SK-N-SH (cell line): ENCODE measurements around the gene SELENOI. TPM values are rescaled to one million over a fixed set of nuclear protein-coding genes. Genes with fewer than 3 reads are reported as not detected.

Experiments
- CTCF ChIA-PET: fragments of 300-600, 350-600 bp; formaldehyde crosslinking; extraction: SDS; loops from one replicate; lab custom pipeline; 2021; lab: Yijun Ruan, JAX
- POLR2A ChIA-PET: fragments of 350-600 bp; sonication (Branson Sonifier 250); formaldehyde crosslinking; extraction: SDS; loops from one replicate; lab custom pipeline; 2020; ENCODE audit warnings: antibody characterized with exemption, inconsistent platforms; lab: Yijun Ruan, JAX
- DNase-seq: peaks from one replicate; pipeline ENCODE4 v3.0.0; 2012
- H2AFZ ChIP-seq: fragments of 200-600 bp; sonication (generic); 2 replicates; pipeline ENCODE4 v1.8.1; 2016; ENCODE audit warnings: antibody characterized with exemption, mild to moderate bottlenecking, low read depth
- H3F3A ChIP-seq: fragments of 200-600 bp; sonication (generic); replicated peaks from 2 replicates; pipeline ENCODE3; 2016; ENCODE audit warnings: antibody characterized with exemption, mild to moderate bottlenecking; ENCODE audit not compliant: insufficient read depth
- H3K27ac ChIP-seq, 2 experiments: fragments of 200-500 bp in 1 of 2; fragments of 200-600 bp in 1 of 2; sonication (Bioruptor generic) in 1 of 2; sonication (generic), shearing (Covaris generic) in 1 of 2; 2 replicates each; pipeline versions ENCODE4 v1.5.1 to v1.6.1; 2014 to 2016; ENCODE audit warnings: low read depth in 2 of 2, inconsistent platforms in 1 of 2, low read length in 1 of 2, mild to moderate bottlenecking in 1 of 2, mixed read lengths in 1 of 2
- H3K27me3 ChIP-seq: fragments of 200-600 bp; sonication (generic), shearing (Covaris generic); 2 replicates; pipeline ENCODE4 v1.6.1; 2016; ENCODE audit warnings: mixed run types; ENCODE audit not compliant: insufficient read depth
- H3K36me3 ChIP-seq, 2 experiments: fragments of 200-500 bp in 1 of 2; fragments of 200-600 bp in 1 of 2; sonication (Bioruptor generic) in 1 of 2; sonication (generic) in 1 of 2; replicated peaks in 1 of 2; 2 replicates each; pipeline versions ENCODE3 to v1.5.1; 2014 to 2016; ENCODE audit warnings: low read length in 1 of 2, mild to moderate bottlenecking in 1 of 2; ENCODE audit not compliant: insufficient read depth in 2 of 2, control insufficient read depth in 1 of 2
- H3K4me1 ChIP-seq, 2 experiments: fragments of 200-500 bp in 1 of 2; fragments of 200-600 bp in 1 of 2; sonication (Bioruptor generic) in 1 of 2; sonication (generic), shearing (Covaris generic) in 1 of 2; 2 replicates each; pipeline versions ENCODE4 v1.5.1 to v1.6.1; 2014 to 2016; ENCODE audit warnings: low read depth in 1 of 2, low read length in 1 of 2, mixed run types in 1 of 2; ENCODE audit not compliant: insufficient read depth in 2 of 2, control insufficient read depth in 1 of 2
- H3K4me2 ChIP-seq: fragments of 200-600 bp; sonication (generic), shearing (Covaris generic); 2 replicates; pipeline ENCODE4 v1.6.1; 2017; ENCODE audit warnings: mixed run types
- H3K4me3 ChIP-seq, 2 experiments: fragments of 200-500 bp in 1 of 2; fragments of 200-600 bp in 1 of 2; sonication (Bioruptor generic) in 1 of 2; sonication (generic), shearing (Covaris generic) in 1 of 2; 2 replicates each; pipeline versions ENCODE4 v1.5.1 to v1.8.1; 2014 to 2016; ENCODE audit warnings: low read depth in 2 of 2, inconsistent platforms in 1 of 2, low read length in 1 of 2, mild to moderate bottlenecking in 1 of 2, mixed read lengths in 1 of 2, moderate library complexity in 1 of 2
- H3K79me2 ChIP-seq: fragments of 200-600 bp; sonication (generic); 2 replicates; pipeline ENCODE4 v1.8.1; 2017; ENCODE audit warnings: mild to moderate bottlenecking; ENCODE audit not compliant: insufficient read depth
- H3K9ac ChIP-seq: fragments of 200-600 bp; sonication (generic); 2 replicates; pipeline ENCODE4 v1.6.1; 2017; ENCODE audit warnings: mixed run types
- H3K9me2 ChIP-seq: fragments of 200-600 bp; sonication (generic); 2 replicates; pipeline ENCODE4 v1.6.1; 2017; ENCODE audit warnings: mixed run types
- H3K9me3 ChIP-seq: fragments of 200-600 bp; sonication (generic); 2 replicates; pipeline ENCODE4 v1.6.1; 2017; ENCODE audit warnings: mixed run types, mild to moderate bottlenecking, moderate library complexity
- H4K20me1 ChIP-seq: fragments of 200-600 bp; sonication (generic); 2 replicates; pipeline ENCODE4 v1.6.1; 2017; ENCODE audit warnings: mild to moderate bottlenecking, mixed run types; ENCODE audit not compliant: insufficient read depth
- GABPA ChIP-seq: IDR thresholded peaks from 2 replicates; pipeline ENCODE4 v1.4.0; 2012; ENCODE audit warnings: low read depth, mild to moderate bottlenecking
- MXI1 ChIP-seq: IDR thresholded peaks from 2 replicates; pipeline ENCODE4 v1.6.1; 2012; ENCODE audit warnings: mild to moderate bottlenecking, low read depth, low read length, improper control_type of control experiment
- RAD21 ChIP-seq: IDR thresholded peaks from 2 replicates; pipeline ENCODE4 v1.6.1; 2012; ENCODE audit warnings: mild to moderate bottlenecking, low read length
- SMC3 ChIP-seq: IDR thresholded peaks from 2 replicates; pipeline ENCODE4 v1.6.1; 2012; ENCODE audit warnings: low read depth, low read length, improper control_type of control experiment
- YY1 ChIP-seq: IDR thresholded peaks from 2 replicates; pipeline ENCODE4 v1.4.0; 2012; ENCODE audit warnings: low read depth, mild to moderate bottlenecking
- ZBTB33 ChIP-seq: IDR thresholded peaks from 2 replicates; pipeline ENCODE4 v1.4.0; 2012; ENCODE audit warnings: low read depth, borderline replicate concordance
- WGBS: methylation state at CpG from one replicate; pipeline ENCODE4 v1.1.6; 2017; ENCODE audit warnings: low lambda C conversion rate; 5-methylcytosine and 5-hydroxymethylcytosine counted together
- polyA plus RNA-seq, 3 experiments: library from polyadenylated mRNA; depleted of rRNA; stranded (reverse); fragments of >200 nt; gene quantifications; 2 replicates each; pipeline ENCODE4 v1.2.3, GENCODE V29; 2012
- TF ChIP-seq, protein P1 (sequence below): IDR thresholded peaks from 2 replicates; pipeline ENCODE4 v1.6.1; 2012; ENCODE audit warnings: mild to moderate bottlenecking, low read depth, low read length, moderate library complexity
- TF ChIP-seq, protein P2 (sequence below): fragments of 150-350 bp; IDR thresholded peaks from 2 replicates; pipeline ENCODE4 v1.6.1; 2016; ENCODE audit warnings: mild to moderate bottlenecking, low read depth, low read length

SELENOI gene
- polyA plus RNA-seq, 1 of the 3 experiments (the other 2 are of a cell fraction), result 4.4 TPM

GRCh38 chr2:26299471-26300101, 46.4 kb upstream of the SELENOI start:
- POLR2A ChIA-PET, result no interaction called here
- H4K20me1 ChIP-seq, result no peaks in the 10 kb centered on the region
- CTCF ChIA-PET, result interaction anchor here (1.1 to 1.5 kb wide), 2 partner anchors 9 to 10 kb away, joined by 3 to 5 read pairs; no protein-coding TSS in a partner anchor
- H3K9me2 ChIP-seq, result no peaks in the 10 kb centered on the region
- no peak overlapping the region for H3K27ac ChIP-seq
- H2AFZ ChIP-seq, result peak overlapping the region; percentile 98
- H3K27me3 ChIP-seq, result no peaks in the 10 kb centered on the region
- H3K79me2 ChIP-seq, result no peaks in the 10 kb centered on the region
- peaks cover 0 to 2% of the 10 kb centered on the region in 2 experiments; a peak in 1 of 4 replicates for H3K4me1 ChIP-seq
- TF ChIP-seq YY1, result no peak
- TF ChIP-seq, protein P1, sequence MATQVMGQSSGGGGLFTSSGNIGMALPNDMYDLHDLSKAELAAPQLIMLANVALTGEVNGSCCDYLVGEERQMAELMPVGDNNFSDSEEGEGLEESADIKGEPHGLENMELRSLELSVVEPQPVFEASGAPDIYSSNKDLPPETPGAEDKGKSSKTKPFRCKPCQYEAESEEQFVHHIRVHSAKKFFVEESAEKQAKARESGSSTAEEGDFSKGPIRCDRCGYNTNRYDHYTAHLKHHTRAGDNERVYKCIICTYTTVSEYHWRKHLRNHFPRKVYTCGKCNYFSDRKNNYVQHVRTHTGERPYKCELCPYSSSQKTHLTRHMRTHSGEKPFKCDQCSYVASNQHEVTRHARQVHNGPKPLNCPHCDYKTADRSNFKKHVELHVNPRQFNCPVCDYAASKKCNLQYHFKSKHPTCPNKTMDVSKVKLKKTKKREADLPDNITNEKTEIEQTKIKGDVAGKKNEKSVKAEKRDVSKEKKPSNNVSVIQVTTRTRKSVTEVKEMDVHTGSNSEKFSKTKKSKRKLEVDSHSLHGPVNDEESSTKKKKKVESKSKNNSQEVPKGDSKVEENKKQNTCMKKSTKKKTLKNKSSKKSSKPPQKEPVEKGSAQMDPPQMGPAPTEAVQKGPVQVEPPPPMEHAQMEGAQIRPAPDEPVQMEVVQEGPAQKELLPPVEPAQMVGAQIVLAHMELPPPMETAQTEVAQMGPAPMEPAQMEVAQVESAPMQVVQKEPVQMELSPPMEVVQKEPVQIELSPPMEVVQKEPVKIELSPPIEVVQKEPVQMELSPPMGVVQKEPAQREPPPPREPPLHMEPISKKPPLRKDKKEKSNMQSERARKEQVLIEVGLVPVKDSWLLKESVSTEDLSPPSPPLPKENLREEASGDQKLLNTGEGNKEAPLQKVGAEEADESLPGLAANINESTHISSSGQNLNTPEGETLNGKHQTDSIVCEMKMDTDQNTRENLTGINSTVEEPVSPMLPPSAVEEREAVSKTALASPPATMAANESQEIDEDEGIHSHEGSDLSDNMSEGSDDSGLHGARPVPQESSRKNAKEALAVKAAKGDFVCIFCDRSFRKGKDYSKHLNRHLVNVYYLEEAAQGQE, result no peak
- TF ChIP-seq GABPA, result no peak
- no peaks in the 10 kb centered on the region for H3K36me3 ChIP-seq
- DNase-seq, result no peak
- 75% methylated on average over 9 of the region's 9 CpGs for WGBS
- H3K4me3 ChIP-seq, result peak overlapping the region in 1 of 2 experiments; percentile 44; a peak in 1 of 4 replicates
- peak overlapping the region; percentile 76 for H3K4me2 ChIP-seq
- H3F3A ChIP-seq, result no peaks in the 10 kb centered on the region
- peak overlapping the region; percentile 68 for H3K9ac ChIP-seq
- H3K9me3 ChIP-seq, result no peaks in the 10 kb centered on the region

- Histone ChIP-seq H3K9me2 (no peaks in the 10 kb centered on the region), H3F3A (no peaks in the 10 kb centered on the region), H4K20me1 (no peaks in the 10 kb centered on the region), H3K9me3 (no peaks in the 10 kb centered on the region), H3K4me1 (peaks cover 0 to 2% of the 10 kb centered on the region in 2 experiments; a peak in 1 of 4 replicates), H3K27ac (no peak overlapping the region), H3K9ac (no peak overlapping the region), H3K4me2 (peak overlapping the region; percentile 76; the same call in 1 of the 2 replicates), H3K36me3 (no peaks in the 10 kb centered on the region), H3K4me3 (no peak overlapping the region), H3K27me3 (no peaks in the 10 kb centered on the region), H2AFZ (peak overlapping the region; percentile 98), H3K79me2 (no peaks in the 10 kb centered on the region)
- TF ChIP-seq, protein P2, sequence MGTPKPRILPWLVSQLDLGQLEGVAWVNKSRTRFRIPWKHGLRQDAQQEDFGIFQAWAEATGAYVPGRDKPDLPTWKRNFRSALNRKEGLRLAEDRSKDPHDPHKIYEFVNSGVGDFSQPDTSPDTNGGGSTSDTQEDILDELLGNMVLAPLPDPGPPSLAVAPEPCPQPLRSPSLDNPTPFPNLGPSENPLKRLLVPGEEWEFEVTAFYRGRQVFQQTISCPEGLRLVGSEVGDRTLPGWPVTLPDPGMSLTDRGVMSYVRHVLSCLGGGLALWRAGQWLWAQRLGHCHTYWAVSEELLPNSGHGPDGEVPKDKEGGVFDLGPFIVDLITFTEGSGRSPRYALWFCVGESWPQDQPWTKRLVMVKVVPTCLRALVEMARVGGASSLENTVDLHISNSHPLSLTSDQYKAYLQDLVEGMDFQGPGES, result no peak
- TF ChIP-seq, protein P1, result no peak
- TF ChIP-seq SMC3, result no peak
- TF ChIP-seq MXI1, result no peak
- no peak for TF ChIP-seq RAD21
- no peak for TF ChIP-seq ZBTB33
- POLR2A ChIA-PET, result interaction anchor here (1.2 kb wide), 1 partner anchor 319 kb away, joined by 3 read pairs; no protein-coding TSS in a partner anchor
- 93% methylated on average over 22 of the region's 22 CpGs for WGBS
- DNase-seq, result no peak
- CTCF ChIA-PET, result interaction anchor here (1.1 to 1.5 kb wide), 2 partner anchors 8 to 10 kb away, joined by 3 to 5 read pairs; no protein-coding TSS in a partner anchor
Observed at GRCh38 chr2:26300234-26300925, 45.6 kb upstream of the SELENOI start.
